Gastrocnemius medialis (tissue), 4 donors: ENCODE measurements around the gene RXFP4. TPM values are rescaled to one million over a fixed set of nuclear protein-coding genes. Genes with fewer than 3 reads are reported as not detected.

ENCODE experiments used
- ATAC-seq, 2 donors: fragments of 150-250 bp; one replicate each; pipeline ENCODE4 v1.9.1; 2016
- DNase-seq, 2 donors: peaks; one replicate each; pipeline ENCODE4 v3.0.0-alpha.2; 2019
- H3K27ac ChIP-seq, 4 donors: fragments of 200-600 bp; sonication (generic); 1 replicate in 1 of 4; 2 replicates in 3 of 4; pipeline ENCODE4 v1.5.1; 2016 to 2018; ENCODE audit warnings: mild to moderate bottlenecking in 2 of 4, moderate library complexity in 1 of 4
- H3K27me3 ChIP-seq, 3 donors: fragments of 200-600 bp; sonication (generic) in 2 of 3; 1 replicate in 1 of 3; 2 replicates in 2 of 3; pipeline versions ENCODE4 v1.5.1 to v1.6.0; 2016 to 2019; ENCODE audit warnings: mild to moderate bottlenecking in 1 of 3, moderate library complexity in 1 of 3
- H3K36me3 ChIP-seq, 2 donors: fragments of 200-600 bp; sonication (generic) in 1 of 2; one replicate each; pipeline ENCODE4 v1.5.1; 2017 to 2018
- H3K4me1 ChIP-seq, 2 donors: fragments of 200-600 bp; sonication (generic) in 1 of 2; one replicate each; pipeline ENCODE4 v1.5.1; 2016 to 2017; ENCODE audit warnings: mild to moderate bottlenecking in 2 of 2
- H3K4me3 ChIP-seq, 4 donors: fragments of 200-600 bp; sonication (generic) in 3 of 4; 1 replicate in 1 of 4; 2 replicates in 3 of 4; pipeline ENCODE4 v1.5.1; 2016 to 2019; ENCODE audit warnings: mild to moderate bottlenecking in 2 of 4
- H3K9me3 ChIP-seq, 3 donors: fragments of 200-600 bp; sonication (generic) in 2 of 3; 1 replicate in 1 of 3; 2 replicates in 2 of 3; pipeline ENCODE4 v1.5.1; 2016 to 2019
- POLR2A ChIP-seq, 2 donors: fragments of 450-650 bp; IDR thresholded peaks; one replicate each; pipeline ENCODE4 v1.6.1; 2017; ENCODE audit warnings: antibody characterized with exemption in 2 of 2, mild to moderate bottlenecking in 2 of 2, moderate library complexity in 2 of 2
- in situ Hi-C, 4 donors: fragments of 200-750 bp; cut with MboI; loops; one replicate each; pipeline versions ENCODE4 v1.15.0 to v1.8.0; 2017; ENCODE audit warnings: low sequenced_read_pairs in 4 of 4
- intact Hi-C: fragments of 100-400 bp; cut with DNase I; formaldehyde crosslinking; loops from one replicate; pipeline ENCODE4 v1.15.1; 2023; ENCODE audit warnings: low total_unique reads
- total RNA-seq, 4 donors: library from RNA; depleted of rRNA; stranded (reverse); fragments of >200 nt; gene quantifications; one replicate each; pipeline versions ENCODE4 v1.1.0 to v1.2.3, GENCODE V29; 2016
- TF ChIP-seq, protein P1 (sequence below), 5 experiments: fragments of 450-650 bp in 3 of 5; fragments of 200-600 bp in 2 of 5; sonication (generic) in 2 of 5; IDR thresholded peaks in 4 of 5; conservative IDR thresholded peaks in 1 of 5; 1 replicate in 4 of 5; 2 replicates in 1 of 5; pipeline ENCODE4 v1.5.1; 2016 to 2019; ENCODE audit warnings: antibody characterized with exemption in 5 of 5, mild to moderate bottlenecking in 3 of 5, moderate library complexity in 3 of 5

Gene RXFP4
- total RNA-seq, 4 donors from 2014 or later = not detected

DNA sequence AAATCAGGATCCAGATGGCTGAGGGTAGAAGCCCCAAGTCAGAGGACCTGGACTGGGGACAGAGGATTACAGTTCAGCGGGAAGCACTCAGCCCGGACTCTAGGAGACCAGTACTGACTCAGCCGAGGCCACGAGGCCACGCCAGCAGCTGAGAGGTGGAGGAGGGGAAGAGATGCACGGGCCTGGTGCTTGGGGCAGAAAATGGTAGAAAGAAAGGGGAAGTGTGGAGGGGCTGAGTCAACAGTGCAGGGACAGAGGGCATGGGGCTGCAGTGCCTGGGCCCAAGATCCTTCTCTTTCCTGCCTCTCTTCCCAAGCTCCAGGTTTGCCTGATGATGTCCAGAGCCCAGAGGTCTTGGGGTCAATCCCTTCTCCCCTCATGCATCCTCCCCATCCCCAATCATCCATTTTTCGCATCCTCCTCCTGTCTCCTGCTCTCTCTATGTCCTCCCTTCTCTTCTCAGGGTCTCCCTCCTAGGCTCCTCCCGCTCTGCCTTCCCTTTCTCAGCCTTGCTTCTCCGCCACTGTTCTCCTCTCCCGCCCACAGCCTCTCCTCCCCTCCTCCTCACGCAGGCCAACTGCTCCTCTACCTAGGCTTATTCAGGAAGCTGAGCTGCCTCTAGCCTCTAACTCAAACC lies 29.2 kb downstream of the RXFP4 start:
- peak overlapping the region; percentile 82 to 95 (median 88) for H3K27ac ChIP-seq
- TF ChIP-seq, protein P1, sequence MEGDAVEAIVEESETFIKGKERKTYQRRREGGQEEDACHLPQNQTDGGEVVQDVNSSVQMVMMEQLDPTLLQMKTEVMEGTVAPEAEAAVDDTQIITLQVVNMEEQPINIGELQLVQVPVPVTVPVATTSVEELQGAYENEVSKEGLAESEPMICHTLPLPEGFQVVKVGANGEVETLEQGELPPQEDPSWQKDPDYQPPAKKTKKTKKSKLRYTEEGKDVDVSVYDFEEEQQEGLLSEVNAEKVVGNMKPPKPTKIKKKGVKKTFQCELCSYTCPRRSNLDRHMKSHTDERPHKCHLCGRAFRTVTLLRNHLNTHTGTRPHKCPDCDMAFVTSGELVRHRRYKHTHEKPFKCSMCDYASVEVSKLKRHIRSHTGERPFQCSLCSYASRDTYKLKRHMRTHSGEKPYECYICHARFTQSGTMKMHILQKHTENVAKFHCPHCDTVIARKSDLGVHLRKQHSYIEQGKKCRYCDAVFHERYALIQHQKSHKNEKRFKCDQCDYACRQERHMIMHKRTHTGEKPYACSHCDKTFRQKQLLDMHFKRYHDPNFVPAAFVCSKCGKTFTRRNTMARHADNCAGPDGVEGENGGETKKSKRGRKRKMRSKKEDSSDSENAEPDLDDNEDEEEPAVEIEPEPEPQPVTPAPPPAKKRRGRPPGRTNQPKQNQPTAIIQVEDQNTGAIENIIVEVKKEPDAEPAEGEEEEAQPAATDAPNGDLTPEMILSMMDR (IDR thresholded peaks at IDR 0.05 in 4 of 5, conservative IDR thresholded peaks at IDR 0.05 in 1 of 5) = no peak
- peak in 1 of 2 donors; percentile 8 for TF ChIP-seq POLR2A (IDR thresholded peaks at IDR 0.05)
- intact Hi-C loops (no loop called here), in situ Hi-C loops (no loop called here)
- H3K4me1 ChIP-seq = peaks cover 83 to 93% of the 10 kb centered on the region in 2 donors
- peaks cover 0 to 8% of the 10 kb centered on the region in 2 donors for H3K36me3 ChIP-seq
- H3K9me3 ChIP-seq = no peaks in the 10 kb centered on the region
- DNase-seq (peak in 1 of 2 donors; percentile 61), ATAC-seq (peak in 1 of 2 donors; percentile 40)
- H3K4me3 ChIP-seq = no peak overlapping the region
- no peaks in the 10 kb centered on the region for H3K27me3 ChIP-seq

DNA sequence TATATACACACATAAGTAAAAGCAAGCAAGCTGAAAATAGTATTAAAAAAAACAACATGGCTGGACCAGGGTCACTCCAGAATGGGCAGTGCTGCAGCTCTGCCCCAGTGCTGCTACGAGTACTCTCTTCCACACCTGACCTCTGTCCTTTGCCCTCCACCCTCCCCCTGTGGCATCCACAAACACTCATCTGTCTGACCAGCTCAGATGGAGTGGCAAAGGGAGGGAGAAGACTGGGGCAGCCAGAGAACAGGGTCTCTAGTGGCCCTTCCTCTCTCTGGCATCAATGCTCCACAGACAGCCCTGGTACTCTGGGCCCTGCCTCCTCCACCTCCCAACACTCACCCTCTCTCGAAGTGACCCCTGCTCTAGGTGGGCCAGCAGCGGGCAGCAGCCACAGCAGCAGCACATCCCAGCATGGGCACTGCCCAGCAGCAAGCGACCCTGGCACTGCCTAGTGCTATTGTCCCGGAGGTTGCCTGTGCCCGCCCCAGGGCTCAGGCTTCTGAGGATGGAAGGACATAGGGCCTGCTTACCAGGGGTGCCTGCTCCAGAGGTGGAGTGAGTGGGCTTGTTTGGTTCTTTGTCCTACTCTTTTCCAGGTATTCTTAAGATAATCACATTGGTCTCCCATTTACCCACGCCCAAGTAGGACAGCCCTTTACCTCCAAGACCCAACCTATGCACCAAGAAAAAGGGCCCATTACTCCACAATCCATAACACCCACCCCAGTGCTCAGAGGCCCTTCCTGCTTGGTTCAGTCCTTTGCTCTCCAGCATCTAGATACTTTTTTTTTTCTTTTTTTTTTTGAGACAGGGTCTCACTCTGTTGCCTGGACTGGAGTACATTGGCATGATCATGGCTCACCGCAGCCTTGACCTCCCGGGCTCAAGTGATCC lies 30.7 kb downstream of the RXFP4 start:
- H3K36me3 ChIP-seq = no peaks in the 10 kb centered on the region
- H3K9me3 ChIP-seq = no peaks in the 10 kb centered on the region
- peak overlapping the region; percentile 56 to 95 (median 86) for H3K27ac ChIP-seq
- H3K27me3 ChIP-seq = no peaks in the 10 kb centered on the region
- intact Hi-C loops = no loop called here
- no peak overlapping the region for H3K4me3 ChIP-seq
- in situ Hi-C loops = no loop called here
- no peak for DNase-seq
- TF ChIP-seq POLR2A (IDR thresholded peaks at IDR 0.05) = no peak
- TF ChIP-seq, protein P1 (IDR thresholded peaks at IDR 0.05 in 4 of 5, conservative IDR thresholded peaks at IDR 0.05 in 1 of 5) = no peak
- ATAC-seq = no peak
- peaks cover 90 to 99% of the 10 kb centered on the region in 2 donors for H3K4me1 ChIP-seq

- intact Hi-C loops = no loop called here
- Histone ChIP-seq H3K4me3 (no peak overlapping the region), H3K27me3 (no peaks in the 10 kb centered on the region), H3K36me3 (no peaks in the 10 kb centered on the region), H3K27ac (peak overlapping the region; percentile 87 to 97 (median 93)), H3K4me1 (peaks cover 77 to 89% of the 10 kb centered on the region in 2 donors), H3K9me3 (no peaks in the 10 kb centered on the region)
- DNase-seq = no peak
- in situ Hi-C loops = no loop called here
- TF ChIP-seq, protein P1 (IDR thresholded peaks at IDR 0.05 in 4 of 5, conservative IDR thresholded peaks at IDR 0.05 in 1 of 5) = no peak
- no peak for TF ChIP-seq POLR2A (IDR thresholded peaks at IDR 0.05)
- ATAC-seq = no peak
Measured at GRCh38 chr1:155973723-155974122, 32.3 kb downstream of the RXFP4 start.

DNA sequence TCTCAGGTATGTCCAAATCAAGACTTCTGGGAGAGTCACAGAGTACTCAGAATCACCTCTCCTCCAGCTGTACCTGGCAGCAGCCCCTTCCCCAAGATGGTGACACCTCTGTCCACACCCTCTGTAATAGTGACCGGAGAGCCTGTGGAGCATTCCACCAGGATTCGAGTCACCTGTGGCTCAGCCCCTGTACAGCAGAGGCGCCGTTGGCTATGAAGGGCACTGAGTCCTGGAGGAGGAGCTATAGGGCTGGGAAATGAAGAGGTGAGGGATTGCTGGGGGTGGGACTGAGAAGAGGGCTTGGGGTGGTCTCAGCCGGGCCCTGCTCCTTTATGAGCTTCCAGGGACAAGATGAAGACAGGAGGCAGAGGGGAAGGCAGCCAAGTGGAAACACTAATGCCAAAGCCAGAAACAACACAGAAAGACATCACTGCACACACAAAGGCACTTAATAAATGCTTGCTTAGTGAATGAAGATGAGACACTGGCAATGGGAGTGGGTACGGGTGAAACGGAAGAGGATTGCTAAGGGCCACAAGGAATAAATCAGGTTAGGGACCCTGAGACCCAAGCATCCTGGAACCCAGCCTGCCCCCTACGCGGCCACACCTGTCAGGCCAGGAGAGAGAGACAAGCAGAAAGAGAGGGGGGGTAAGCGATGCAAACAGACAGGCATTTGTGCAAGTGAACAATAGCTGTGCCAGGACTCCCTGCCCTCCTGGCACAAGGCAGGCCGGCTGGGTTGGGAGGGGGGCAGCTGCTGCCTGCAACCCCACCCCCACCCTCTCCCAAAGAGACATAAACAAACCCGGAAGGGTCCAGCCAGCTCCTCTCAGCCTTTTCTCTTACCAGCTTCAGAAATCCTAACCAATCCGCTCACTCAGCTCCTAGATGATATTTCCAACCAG lies 33.0 kb downstream of the RXFP4 start:
- in situ Hi-C loops = no loop called here
- ATAC-seq (no peak), DNase-seq (no peak)
- TF ChIP-seq, protein P1 (IDR thresholded peaks at IDR 0.05 in 4 of 5, conservative IDR thresholded peaks at IDR 0.05 in 1 of 5) = no peak
- TF ChIP-seq POLR2A (IDR thresholded peaks at IDR 0.05) = no peak
- no peaks in the 10 kb centered on the region for H3K9me3 ChIP-seq
- H3K4me1 ChIP-seq = peaks cover 77 to 89% of the 10 kb centered on the region in 2 donors
- H3K36me3 ChIP-seq = no peaks in the 10 kb centered on the region
- H3K27me3 ChIP-seq = no peaks in the 10 kb centered on the region
- peak overlapping the region in 3 of 4 donors; percentile 26 to 92 (median 84) for H3K4me3 ChIP-seq
- H3K27ac ChIP-seq = peak overlapping the region; percentile 87 to 97 (median 93)
- intact Hi-C loops = no loop called here
